HG02798 (cell line): ENCODE data around the gene TMEM161A.
"Not testable (repeated sequence)": the region's sequence is repeated elsewhere in the genome, so short reads cannot be mapped to it uniquely, and the experiment has no call there.

Experiments
- ATAC-seq: cut with Tn5 transposase; IDR thresholded peaks from one replicate; pipeline ENCODE4 v1.9.1; 2021; ENCODE audit warnings: mild to moderate bottlenecking; ENCODE audit not compliant: unreplicated experiment, poor library complexity

Gene TMEM161A

GRCh38 chr19:19157808-19158207 is 19.5 kb upstream of the TMEM161A start:
- no peak for ATAC-seq

- peak; percentile 84 for ATAC-seq
Observed at GRCh38 chr19:19155495-19156219, 17.4 kb upstream of the TMEM161A start.

- no peak for ATAC-seq
Observed at GRCh38 chr19:19154768-19155494, 16.7 kb upstream of the TMEM161A start.

- no peak for ATAC-seq
Observed at GRCh38 chr19:19152668-19153384, 14.5 kb upstream of the TMEM161A start.

GRCh38 chr19:19151418-19151817 is 13.1 kb upstream of the TMEM161A start:
- peak; percentile 50 for ATAC-seq

GRCh38 chr19:19149435-19149834 is 11.2 kb upstream of the TMEM161A start:
- ATAC-seq: no peak

GRCh38 chr19:19148504-19148903 is 10.2 kb upstream of the TMEM161A start:
- ATAC-seq: not testable (repeated sequence)

GRCh38 chr19:19147344-19147743 is 9.1 kb upstream of the TMEM161A start:
- no peak for ATAC-seq

- no peak for ATAC-seq
Observed at GRCh38 chr19:19146865-19147264, 8.6 kb upstream of the TMEM161A start.

GRCh38 chr19:19145684-19146608 is 7.7 kb upstream of the TMEM161A start:
- ATAC-seq: peak; percentile 49

GRCh38 chr19:19145281-19145680 is 7.0 kb upstream of the TMEM161A start:
- no peak for ATAC-seq

- no peak for ATAC-seq
Observed at GRCh38 chr19:19142347-19142746, 4.1 kb upstream of the TMEM161A start.

- no peak for ATAC-seq
Observed at GRCh38 chr19:19140476-19140875, 2.2 kb upstream of the TMEM161A start.

GRCh38 chr19:19139876-19140229 is 1.6 kb upstream of the TMEM161A start:
- no peak for ATAC-seq

- ATAC-seq: no peak
Observed at GRCh38 chr19:19137556-19138108, 646 bp downstream of the TMEM161A start.

- ATAC-seq: not testable (repeated sequence)
Observed at GRCh38 chr19:19135713-19136112, 2.6 kb downstream of the TMEM161A start.

GRCh38 chr19:19134687-19135158 is 3.6 kb downstream of the TMEM161A start:
- no peak for ATAC-seq

GRCh38 chr19:19133985-19134384 is 4.3 kb downstream of the TMEM161A start:
- no peak for ATAC-seq

- ATAC-seq: no peak
Observed at GRCh38 chr19:19132912-19133311, 5.4 kb downstream of the TMEM161A start.

- ATAC-seq: no peak
Observed at GRCh38 chr19:19131989-19132388, 6.3 kb downstream of the TMEM161A start.
